Breast epithelium (tissue), 3 donors: ENCODE results near the gene SYNGR3.

ENCODE experiments used
- POLR2A ChIP-seq: fragments of 450-650 bp; IDR thresholded peaks from one replicate; pipeline ENCODE4 v1.6.1; 2016; ENCODE audit warnings: antibody characterized with exemption, mild to moderate bottlenecking, moderate library complexity
- POLR2AphosphoS5 ChIP-seq, 3 donors: sonication (generic); formaldehyde crosslinking; IDR thresholded peaks; one replicate each; pipeline ENCODE4 v1.6.1; 2017; ENCODE audit warnings: antibody characterized with exemption in 3 of 3
- TF ChIP-seq, protein P1 (sequence below), 3 donors: fragments of 450-650 bp; IDR thresholded peaks; one replicate each; pipeline ENCODE4 v1.5.1; 2016 to 2017; ENCODE audit warnings: antibody characterized with exemption in 3 of 3, mild to moderate bottlenecking in 3 of 3, moderate library complexity in 3 of 3

DNA sequence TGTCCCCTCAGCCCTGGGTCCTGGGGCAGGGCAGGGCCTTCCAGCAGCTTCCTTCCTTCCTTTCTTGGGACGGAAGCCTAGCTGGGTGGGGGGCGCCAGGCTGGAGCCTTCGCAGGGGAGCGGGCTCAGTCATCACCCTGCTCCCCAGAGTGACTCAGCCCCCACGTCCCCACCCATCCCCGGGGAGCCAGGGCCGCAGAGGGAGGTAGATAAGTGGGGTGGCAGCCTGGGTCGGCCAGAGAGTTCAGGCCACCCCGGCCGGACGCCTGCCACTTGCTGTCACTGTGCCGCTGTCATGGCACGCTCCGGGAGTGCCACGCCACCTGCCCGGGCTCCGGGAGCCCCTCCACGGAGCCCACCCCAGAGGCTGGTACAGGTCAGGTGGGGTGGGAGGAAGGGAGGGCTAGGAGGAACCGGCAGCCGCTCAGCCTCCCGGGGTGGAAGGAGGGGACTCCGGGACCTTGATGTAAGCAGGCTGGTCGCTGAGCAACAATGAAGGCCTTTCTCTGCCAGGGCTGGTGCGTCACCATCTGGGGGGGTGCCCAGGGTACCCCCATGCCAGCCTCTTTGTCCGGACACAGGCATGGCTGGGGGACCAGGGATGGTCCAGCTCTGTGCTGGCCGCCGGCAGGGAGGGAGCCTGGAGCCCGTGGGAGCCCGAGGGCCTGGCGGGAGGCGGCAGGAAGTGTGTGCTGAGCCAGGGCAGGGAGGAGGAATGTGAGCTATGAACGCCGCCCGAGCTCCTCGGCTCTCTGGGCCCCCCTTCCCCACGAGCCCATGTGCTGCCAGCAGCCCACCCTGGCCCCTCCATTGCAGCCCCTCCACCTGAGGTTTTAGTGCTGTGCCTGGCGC, 43.5 kb downstream of the SYNGR3 start:
- TF ChIP-seq, protein P1, sequence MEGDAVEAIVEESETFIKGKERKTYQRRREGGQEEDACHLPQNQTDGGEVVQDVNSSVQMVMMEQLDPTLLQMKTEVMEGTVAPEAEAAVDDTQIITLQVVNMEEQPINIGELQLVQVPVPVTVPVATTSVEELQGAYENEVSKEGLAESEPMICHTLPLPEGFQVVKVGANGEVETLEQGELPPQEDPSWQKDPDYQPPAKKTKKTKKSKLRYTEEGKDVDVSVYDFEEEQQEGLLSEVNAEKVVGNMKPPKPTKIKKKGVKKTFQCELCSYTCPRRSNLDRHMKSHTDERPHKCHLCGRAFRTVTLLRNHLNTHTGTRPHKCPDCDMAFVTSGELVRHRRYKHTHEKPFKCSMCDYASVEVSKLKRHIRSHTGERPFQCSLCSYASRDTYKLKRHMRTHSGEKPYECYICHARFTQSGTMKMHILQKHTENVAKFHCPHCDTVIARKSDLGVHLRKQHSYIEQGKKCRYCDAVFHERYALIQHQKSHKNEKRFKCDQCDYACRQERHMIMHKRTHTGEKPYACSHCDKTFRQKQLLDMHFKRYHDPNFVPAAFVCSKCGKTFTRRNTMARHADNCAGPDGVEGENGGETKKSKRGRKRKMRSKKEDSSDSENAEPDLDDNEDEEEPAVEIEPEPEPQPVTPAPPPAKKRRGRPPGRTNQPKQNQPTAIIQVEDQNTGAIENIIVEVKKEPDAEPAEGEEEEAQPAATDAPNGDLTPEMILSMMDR (IDR thresholded peaks at IDR 0.05): no peak
- TF ChIP-seq POLR2AphosphoS5 (IDR thresholded peaks at IDR 0.05): peak; percentile 17 to 43 (median 23)
- TF ChIP-seq POLR2A: no peak
